ENCODE results near the gene GRB14.
"Not testable (repeated sequence)": the region's sequence is repeated elsewhere in the genome, so short reads cannot be mapped to it uniquely, and the experiment has no call there.

GRB14 gene

GRCh38 chr2:164620873-164621763 lies at the start of gene GRB14:
Gene GRB14, minus strand, starts transcription at chr2:164621482. Its CDS starts 173 bp downstream, at chr2:164621309.
- no peak for DNase-seq

GRCh38 chr2:164669291-164669690 lies 48.0 kb upstream of the GRB14 start:
- no peak for DNase-seq

- no peak for DNase-seq
Measured at GRCh38 chr2:164667566-164667965, 46.3 kb upstream of the GRB14 start.

- DNase-seq: no peak
Measured at GRCh38 chr2:164664070-164664469, 42.8 kb upstream of the GRB14 start.

- DNase-seq: no peak
Measured at GRCh38 chr2:164662868-164663631, 41.8 kb upstream of the GRB14 start.

- DNase-seq: no peak
Measured at GRCh38 chr2:164662066-164662465, 40.8 kb upstream of the GRB14 start.

- no peak for DNase-seq
Measured at GRCh38 chr2:164661349-164661748, 40.1 kb upstream of the GRB14 start.

- DNase-seq: no peak
Measured at GRCh38 chr2:164657129-164657528, 35.8 kb upstream of the GRB14 start.

- no peak for DNase-seq
Measured at GRCh38 chr2:164655750-164656149, 34.5 kb upstream of the GRB14 start.

GRCh38 chr2:164655336-164655735 lies 34.1 kb upstream of the GRB14 start:
- no peak for DNase-seq

- no peak for DNase-seq
Measured at GRCh38 chr2:164651361-164651760, 30.1 kb upstream of the GRB14 start.

GRCh38 chr2:164644036-164644700 lies 22.9 kb upstream of the GRB14 start:
- DNase-seq: no peak

- DNase-seq: no peak
Measured at GRCh38 chr2:164642946-164643555, 21.8 kb upstream of the GRB14 start.

- no peak for DNase-seq
Measured at GRCh38 chr2:164642268-164642667, 21.0 kb upstream of the GRB14 start.

- not testable (repeated sequence) for DNase-seq
Measured at GRCh38 chr2:164628319-164628718, 7.0 kb upstream of the GRB14 start.

- no peak for DNase-seq
Measured at GRCh38 chr2:164625378-164625971, 4.2 kb upstream of the GRB14 start.

- DNase-seq: no peak
Measured at GRCh38 chr2:164624316-164624715, 3.0 kb upstream of the GRB14 start.

- no peak for DNase-seq
Measured at GRCh38 chr2:164622338-164623106, 1.2 kb upstream of the GRB14 start.

- DNase-seq: no peak
Measured at GRCh38 chr2:164621764-164622105, 453 bp upstream of the GRB14 start.

GRCh38 chr2:164620457-164620856 lies 825 bp downstream of the GRB14 start:
- DNase-seq: no peak

- DNase-seq: no peak
Measured at GRCh38 chr2:164617466-164617865, 3.8 kb downstream of the GRB14 start.
